B cell (primary cell): ENCODE data around the gene PGF. TPM values are rescaled to one million over a fixed set of nuclear protein-coding genes. Genes with fewer than 3 reads are reported as not detected.

Source experiments
- ATAC-seq: fragments of 200-7000 bp; cut with Tn5 transposase; one replicate; pipeline ENCODE4 v1.10.0; 2021; ENCODE audit warnings: low read depth, mild to moderate bottlenecking, moderate number of reproducible peaks, moderate library complexity
- CTCF ChIA-PET: fragments of 350-600 bp; sonication (Branson Sonifier 250); formaldehyde crosslinking; loops from one replicate; lab custom pipeline; 2021; ENCODE audit warnings: antibody characterized with exemption, inconsistent platforms; lab: Charles Lee
- POLR2A ChIA-PET: fragments of 350-600 bp; sonication (Branson Sonifier 250); formaldehyde crosslinking; loops from one replicate; lab custom pipeline; 2021; ENCODE audit warnings: antibody characterized with exemption; lab: Charles Lee
- DNase-seq: peaks from one replicate; pipeline ENCODE4 v3.0.0; 2013
- H2AFZ ChIP-seq: 2 replicates; pipeline ENCODE4 v1.6.1; 2012; ENCODE audit warnings: mild to moderate bottlenecking, low read depth, low read length; ENCODE audit not compliant: insufficient read depth, poor library complexity, severe bottlenecking
- H3K27ac ChIP-seq, 2 donors: 1 replicate in 1 of 2; 2 replicates in 1 of 2; pipeline ENCODE4 v1.5.1; 2012 to 2013; ENCODE audit warnings: low read length in 2 of 2, mild to moderate bottlenecking in 2 of 2, moderate library complexity in 1 of 2
- H3K27me3 ChIP-seq, 4 experiments: fragments of 200-600 bp in 1 of 4; sonication (generic) in 1 of 4; replicated peaks in 1 of 4; 1 replicate in 2 of 4; 2 replicates in 2 of 4; pipeline versions ENCODE4 v1.6.1 to v1.7.0; 2013 to 2016; ENCODE audit warnings: low read length in 3 of 4, mild to moderate bottlenecking in 2 of 4, mixed read lengths in 1 of 4, moderate library complexity in 1 of 4; ENCODE audit not compliant: insufficient read depth in 4 of 4, control insufficient read depth in 3 of 4; ENCODE audit errors: control extremely low read depth in 1 of 4
- H3K36me3 ChIP-seq, 2 experiments: replicated peaks in 1 of 2; 1 replicate in 1 of 2; 2 replicates in 1 of 2; pipeline versions ENCODE4 v1.6.1 to v1.7.1; 2013; ENCODE audit warnings: low read length in 1 of 2; ENCODE audit not compliant: insufficient read depth in 2 of 2, control insufficient read depth in 1 of 2; ENCODE audit errors: control extremely low read depth in 1 of 2, extremely low read depth in 1 of 2
- H3K4me1 ChIP-seq, 2 donors: fragments of 200-600 bp in 1 of 2; sonication (generic) in 1 of 2; 1 replicate in 1 of 2; 2 replicates in 1 of 2; pipeline versions ENCODE4 v1.5.1 to v1.6.1; 2013 to 2017; ENCODE audit warnings: low read length in 2 of 2; ENCODE audit not compliant: control insufficient read depth in 2 of 2, insufficient read depth in 2 of 2
- H3K4me2 ChIP-seq: replicated peaks from 2 replicates; pipeline ENCODE3; 2012; ENCODE audit warnings: mild to moderate bottlenecking, low read depth, low read length; ENCODE audit not compliant: poor library complexity, severe bottlenecking
- H3K4me3 ChIP-seq, 5 experiments: fragments of 200-600 bp in 1 of 5; sonication (generic) in 1 of 5; 1 replicate in 3 of 5; 2 replicates in 2 of 5; pipeline versions ENCODE4 v1.5.1 to v1.7.0; 2011 to 2016; ENCODE audit warnings: low read length in 4 of 5, mild to moderate bottlenecking in 4 of 5, low read depth in 2 of 5, control low read depth in 1 of 5, moderate library complexity in 1 of 5; ENCODE audit not compliant: insufficient read depth in 1 of 5; ENCODE audit errors: control extremely low read depth in 1 of 5, extremely low read depth in 1 of 5
- H3K79me2 ChIP-seq: fragments of 200-600 bp; sonication (generic); one replicate; pipeline ENCODE4 v1.6.0; 2016; ENCODE audit warnings: low read length; ENCODE audit not compliant: control insufficient read depth, insufficient read depth
- H3K9ac ChIP-seq: fragments of 200-600 bp; sonication (generic); 2 replicates; pipeline ENCODE4 v1.6.1; 2017; ENCODE audit warnings: mild to moderate bottlenecking, low read length, moderate library complexity
- H3K9me3 ChIP-seq, 3 donors: one replicate each; pipeline versions ENCODE4 v1.6.1 to v1.7.1; 2013; ENCODE audit warnings: low read length in 2 of 3; ENCODE audit not compliant: control insufficient read depth in 2 of 3, insufficient read depth in 1 of 3; ENCODE audit errors: control extremely low read depth in 1 of 3
- H4K20me1 ChIP-seq: 2 replicates; pipeline ENCODE4 v1.6.0; 2012; ENCODE audit warnings: mild to moderate bottlenecking, low read length; ENCODE audit not compliant: insufficient read depth, control insufficient read depth, poor library complexity, severe bottlenecking
- H3K27ac Mint-ChIP-seq: one replicate; pipeline ENCODE4 v1.8.0; 2021; ENCODE audit warnings: mixed read lengths
- H3K27me3 Mint-ChIP-seq: one replicate; pipeline ENCODE4 v1.8.0; 2021; ENCODE audit warnings: mixed read lengths
- H3K4me1 Mint-ChIP-seq: one replicate; pipeline ENCODE4 v1.8.0; 2021; ENCODE audit warnings: mixed read lengths
- H3K4me3 Mint-ChIP-seq: one replicate; pipeline ENCODE4 v1.8.0; 2021; ENCODE audit warnings: mixed read lengths
- H3K9me3 Mint-ChIP-seq: one replicate; pipeline ENCODE4 v1.8.0; 2022; ENCODE audit warnings: mixed read lengths; ENCODE audit not compliant: insufficient read depth
- EZH2 ChIP-seq: IDR thresholded peaks from 2 replicates; pipeline ENCODE4 v1.6.1; 2012; ENCODE audit warnings: borderline replicate concordance, low read depth, mild to moderate bottlenecking, moderate library complexity, low read length; ENCODE audit not compliant: insufficient read depth, poor library complexity, severe bottlenecking
- WGBS: methylation state at CpG from one replicate; pipeline ENCODE4 v1.1.5; 2013; ENCODE audit warnings: missing lambda C conversion rate; ENCODE audit not compliant: insufficient coverage; 5-methylcytosine and 5-hydroxymethylcytosine counted together
- intact Hi-C: fragments of 100-400 bp; cut with micrococcal nuclease; formaldehyde crosslinking; loops from one replicate; pipeline ENCODE4 v1.10.0; 2022
- polyA plus RNA-seq: library from polyadenylated mRNA; depleted of rRNA; stranded (reverse); fragments of >200 nt; gene quantifications from 2 replicates; pipeline ENCODE4 v1.2.3, GENCODE V29; 2012
- total RNA-seq, 2 donors: library from RNA; stranded (reverse); fragments of 120-200 nt in 1 of 2; gene quantifications; 1 replicate in 1 of 2; 2 replicates in 1 of 2; pipeline versions ENCODE4 v1.2.3 to v1.2.4, GENCODE V29; 2013 to 2022
- TF ChIP-seq, protein P1 (sequence below): fragments of 200-600 bp; IDR thresholded peaks from one replicate; pipeline ENCODE4 v1.8.0; 2022; ENCODE audit warnings: antibody characterized with exemption, mild to moderate bottlenecking

The PGF gene
- total and polyA plus RNA-seq, 2 donors (not counting 1 experiment from before 2014, with no cell fraction given) = 0.07 to 0.47 TPM

DNA sequence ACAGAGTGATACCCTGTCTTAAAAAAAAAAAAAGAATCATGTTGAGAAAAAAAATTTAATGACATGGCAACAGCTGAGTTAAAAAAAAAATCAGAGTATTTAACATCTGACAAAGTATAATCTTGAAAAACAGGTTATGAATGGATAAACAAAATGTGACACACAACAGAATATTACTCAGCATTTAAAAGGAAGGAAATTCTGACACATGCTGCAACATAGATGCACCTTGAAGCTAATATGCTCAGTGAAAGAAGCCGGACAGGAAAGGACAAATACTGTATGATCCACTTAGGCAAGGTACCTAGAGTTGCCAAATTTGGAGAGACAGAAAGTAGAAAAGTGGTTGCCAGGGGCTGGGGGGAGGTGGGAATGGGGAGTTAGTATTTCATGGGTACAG, 27.9 kb upstream of the PGF start:
- intact Hi-C loops = no loop called here
- no peaks in the 10 kb centered on the region for H3K27me3 Mint-ChIP-seq
- H4K20me1 ChIP-seq = no peaks in the 10 kb centered on the region
- H3K4me2 ChIP-seq = no peak overlapping the region
- no peak overlapping the region for H3K4me3 Mint-ChIP-seq
- H3K9me3 Mint-ChIP-seq = no peaks in the 10 kb centered on the region
- H3K4me3 ChIP-seq = no peak overlapping the region
- H2AFZ ChIP-seq = no peak overlapping the region
- no peaks in the 10 kb centered on the region for H3K4me1 Mint-ChIP-seq
- POLR2A ChIA-PET = no interaction called here
- no peaks in the 10 kb centered on the region for H3K27me3 ChIP-seq
- no peak overlapping the region for H3K27ac ChIP-seq
- CTCF ChIA-PET = interaction anchor here (0.7 kb wide), 1 partner anchor 34 kb away, joined by 3 read pairs; no protein-coding TSS in a partner anchor
- H3K36me3 ChIP-seq = no peaks in the 10 kb centered on the region
- H3K9me3 ChIP-seq = no peaks in the 10 kb centered on the region
- no peaks in the 10 kb centered on the region for H3K79me2 ChIP-seq
- no peak for TF ChIP-seq EZH2
- TF ChIP-seq, protein P1, sequence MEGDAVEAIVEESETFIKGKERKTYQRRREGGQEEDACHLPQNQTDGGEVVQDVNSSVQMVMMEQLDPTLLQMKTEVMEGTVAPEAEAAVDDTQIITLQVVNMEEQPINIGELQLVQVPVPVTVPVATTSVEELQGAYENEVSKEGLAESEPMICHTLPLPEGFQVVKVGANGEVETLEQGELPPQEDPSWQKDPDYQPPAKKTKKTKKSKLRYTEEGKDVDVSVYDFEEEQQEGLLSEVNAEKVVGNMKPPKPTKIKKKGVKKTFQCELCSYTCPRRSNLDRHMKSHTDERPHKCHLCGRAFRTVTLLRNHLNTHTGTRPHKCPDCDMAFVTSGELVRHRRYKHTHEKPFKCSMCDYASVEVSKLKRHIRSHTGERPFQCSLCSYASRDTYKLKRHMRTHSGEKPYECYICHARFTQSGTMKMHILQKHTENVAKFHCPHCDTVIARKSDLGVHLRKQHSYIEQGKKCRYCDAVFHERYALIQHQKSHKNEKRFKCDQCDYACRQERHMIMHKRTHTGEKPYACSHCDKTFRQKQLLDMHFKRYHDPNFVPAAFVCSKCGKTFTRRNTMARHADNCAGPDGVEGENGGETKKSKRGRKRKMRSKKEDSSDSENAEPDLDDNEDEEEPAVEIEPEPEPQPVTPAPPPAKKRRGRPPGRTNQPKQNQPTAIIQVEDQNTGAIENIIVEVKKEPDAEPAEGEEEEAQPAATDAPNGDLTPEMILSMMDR = no peak
- WGBS = 100% methylated on average over 1 of the region's 1 CpG
- H3K27ac Mint-ChIP-seq = no peak overlapping the region
- DNase-seq = no peak
- no peak overlapping the region for H3K9ac ChIP-seq
- no peaks in the 10 kb centered on the region for H3K4me1 ChIP-seq
- no peak for ATAC-seq

DNA sequence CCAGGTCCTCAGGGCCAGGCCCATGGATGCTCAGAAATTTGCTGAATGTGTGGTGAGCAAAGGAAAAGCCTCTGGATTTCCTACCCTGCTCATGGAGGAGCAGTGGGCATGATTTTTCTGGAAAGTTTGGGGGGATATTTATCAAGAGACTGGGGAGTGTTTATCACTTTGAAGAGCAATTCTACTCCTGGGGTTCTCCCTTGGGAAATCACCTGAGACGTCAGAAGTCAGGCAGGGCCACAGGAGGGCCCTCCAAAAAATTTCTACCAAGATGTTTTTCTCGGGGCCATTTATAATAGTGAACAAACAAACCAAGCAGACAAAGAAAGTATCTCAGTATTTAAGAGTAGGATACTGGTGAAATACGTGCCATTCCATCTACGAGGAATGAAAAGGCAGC, 27.3 kb upstream of the PGF start:
- no peaks in the 10 kb centered on the region for H3K36me3 ChIP-seq
- Mint-ChIP-seq H3K9me3 (no peaks in the 10 kb centered on the region), H3K4me3 (no peak overlapping the region), H3K27me3 (no peaks in the 10 kb centered on the region), H3K27ac (no peak overlapping the region), H3K4me1 (no peaks in the 10 kb centered on the region)
- H3K4me2 ChIP-seq = no peak overlapping the region
- DNase-seq = no peak
- ATAC-seq = no peak
- H4K20me1 ChIP-seq = no peaks in the 10 kb centered on the region
- TF ChIP-seq, protein P1 = no peak
- no peak for TF ChIP-seq EZH2
- H3K9ac ChIP-seq = no peak overlapping the region
- no peak overlapping the region for H3K27ac ChIP-seq
- no peak overlapping the region for H2AFZ ChIP-seq
- 76% methylated on average over 3 of the region's 4 CpGs for WGBS
- H3K4me3 ChIP-seq = no peak overlapping the region
- H3K79me2 ChIP-seq = no peaks in the 10 kb centered on the region
- H3K27me3 ChIP-seq = no peaks in the 10 kb centered on the region
- ChIA-PET POLR2A (no interaction called here), CTCF (interaction anchor here (0.6 kb wide), 1 partner anchor 42 kb away, joined by 3 read pairs; no protein-coding TSS in a partner anchor)
- H3K9me3 ChIP-seq = no peaks in the 10 kb centered on the region
- no peaks in the 10 kb centered on the region for H3K4me1 ChIP-seq
- intact Hi-C loops = no loop called here
